Hepatocyte (in vitro differentiated cells): ENCODE measurements around the gene PLEKHA4. TPM values are rescaled to one million over a fixed set of nuclear protein-coding genes. Genes with fewer than 3 reads are reported as not detected.
"Not testable (repeated sequence)": the region's sequence is repeated elsewhere in the genome, so short reads cannot be mapped to it uniquely, and the experiment has no call there.

ENCODE experiments used
- DNase-seq: peaks from one replicate; pipeline ENCODE4 v3.0.0-alpha.2; 2016; ENCODE audit warnings: low spot score
- H2AFZ ChIP-seq: fragments of 200-600 bp; sonication (generic); 2 replicates; pipeline ENCODE4 v1.6.0; 2016; ENCODE audit warnings: antibody characterized with exemption, mild to moderate bottlenecking
- H3K27ac ChIP-seq: fragments of 200-600 bp; sonication (generic); 2 replicates; pipeline ENCODE4 v1.5.1; 2016; ENCODE audit warnings: mild to moderate bottlenecking
- H3K27me3 ChIP-seq: fragments of 200-600 bp; sonication (generic); 2 replicates; pipeline ENCODE4 v1.6.1; 2016
- H3K36me3 ChIP-seq: fragments of 200-600 bp; sonication (generic); replicated peaks from 2 replicates; pipeline ENCODE4 v1.5.1; 2016; ENCODE audit warnings: low read depth; ENCODE audit not compliant: insufficient read depth
- H3K4me1 ChIP-seq: fragments of 200-600 bp; sonication (generic); 2 replicates; pipeline ENCODE4 v1.5.1; 2016; ENCODE audit warnings: mild to moderate bottlenecking, moderate library complexity; ENCODE audit not compliant: insufficient read depth
- H3K4me2 ChIP-seq: fragments of 200-600 bp; sonication (generic); 2 replicates; pipeline ENCODE4 v1.6.0; 2016
- H3K4me3 ChIP-seq: fragments of 200-600 bp; sonication (generic); 2 replicates; pipeline ENCODE4 v1.5.1; 2016; ENCODE audit warnings: mild to moderate bottlenecking
- H3K79me2 ChIP-seq: fragments of 200-600 bp; sonication (generic); 2 replicates; pipeline ENCODE4 v1.6.0; 2017; ENCODE audit warnings: mild to moderate bottlenecking
- H3K9me2 ChIP-seq: fragments of 200-600 bp; sonication (generic); replicated peaks from 2 replicates; pipeline ENCODE4 v1.6.0; 2017; ENCODE audit warnings: mild to moderate bottlenecking; ENCODE audit not compliant: insufficient read depth
- H3K9me3 ChIP-seq: fragments of 200-600 bp; sonication (generic); 2 replicates; pipeline ENCODE4 v1.5.1; 2016; ENCODE audit warnings: low read depth, mild to moderate bottlenecking
- H4K20me1 ChIP-seq: fragments of 200-600 bp; sonication (generic); 2 replicates; pipeline ENCODE4 v1.6.0; 2016; ENCODE audit warnings: mild to moderate bottlenecking; ENCODE audit not compliant: insufficient read depth, poor library complexity, severe bottlenecking
- CTCF ChIP-seq: fragments of 200-600 bp; sonication (generic); IDR thresholded peaks from 2 replicates; pipeline ENCODE4 v1.5.1; 2016; ENCODE audit warnings: antibody characterized with exemption, mild to moderate bottlenecking; ENCODE audit not compliant: poor library complexity
- EZH2 ChIP-seq: fragments of 200-600 bp; sonication (generic); IDR thresholded peaks from 2 replicates; pipeline ENCODE4 v1.6.1; 2016; ENCODE audit warnings: antibody characterized with exemption, mild to moderate bottlenecking, borderline replicate concordance
- EZH2phosphoT487 ChIP-seq: fragments of 200-600 bp; sonication (generic); IDR thresholded peaks from one replicate; pipeline ENCODE4 v1.6.1; 2018; ENCODE audit warnings: antibody characterized with exemption, mild to moderate bottlenecking, low read depth, moderate library complexity; ENCODE audit not compliant: unreplicated experiment, severe bottlenecking
- WGBS: methylation state at CpG from one replicate; pipeline ENCODE4 v1.1.6; 2016; ENCODE audit warnings: low lambda C conversion rate; ENCODE audit errors: missing lambda C conversion rate; 5-methylcytosine and 5-hydroxymethylcytosine counted together
- polyA plus RNA-seq: library from polyadenylated mRNA; unstranded; fragments of >200 nt; fragmentation: Nextera tagmentation; extraction: Ambion mirVana; gene quantifications from 2 replicates; pipeline ENCODE4 v1.2.1, GENCODE V29; 2016
- total RNA-seq: library from RNA; depleted of rRNA; stranded (reverse); fragments of >200 nt; gene quantifications from 2 replicates; pipeline ENCODE4 v1.2.3, GENCODE V29; 2014

Gene PLEKHA4
- total and polyA plus RNA-seq, 2 experiments from 2014 or later, result 7.3 to 15.1 TPM

DNA sequence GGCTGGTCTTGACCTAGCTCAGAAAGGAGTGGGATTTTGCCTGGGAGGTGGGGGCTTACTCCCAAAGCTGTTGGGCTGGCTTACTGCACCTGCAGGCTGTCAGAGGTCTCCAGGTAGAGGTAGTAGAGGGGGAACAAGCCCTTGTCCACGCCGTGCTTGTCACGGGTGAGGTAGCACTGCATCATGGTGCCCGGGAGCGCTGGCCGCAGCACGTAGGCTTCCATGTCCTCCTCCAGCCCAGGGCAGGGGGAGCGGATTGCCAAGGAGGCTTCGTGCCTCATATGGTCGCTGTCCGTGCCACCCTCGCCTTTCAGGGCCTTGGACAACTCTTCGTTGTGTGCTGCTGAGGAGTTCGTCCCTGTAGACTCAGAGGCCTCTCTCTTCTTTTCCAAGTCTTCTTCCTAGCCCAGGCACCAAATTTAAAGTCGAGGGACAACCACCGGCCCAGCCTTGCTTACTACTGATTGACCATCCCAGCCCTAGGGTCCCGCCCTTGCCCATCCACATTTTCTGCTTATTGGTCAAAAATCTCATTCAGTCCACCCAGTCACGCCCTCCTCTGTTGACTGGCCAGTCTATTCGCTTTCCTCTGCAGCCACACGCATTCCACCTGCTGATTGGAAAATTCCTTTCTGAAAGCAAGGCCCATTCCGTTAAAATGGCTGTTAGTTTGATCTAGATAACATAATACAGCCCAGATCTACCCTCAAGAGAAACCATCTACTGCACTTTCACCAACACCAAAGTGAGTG is 19.6 kb upstream of the PLEKHA4 start:
- no peaks in the 10 kb centered on the region for H3K27me3 ChIP-seq
- no peaks in the 10 kb centered on the region for H3K9me2 ChIP-seq
- H3K4me1 ChIP-seq, result peaks cover 6% of the 10 kb centered on the region
- H3K36me3 ChIP-seq, result no peaks in the 10 kb centered on the region
- H3K9me3 ChIP-seq, result no peaks in the 10 kb centered on the region
- no peak overlapping the region for H3K4me3 ChIP-seq
- DNase-seq, result no peak
- no peak overlapping the region for H2AFZ ChIP-seq
- no peaks in the 10 kb centered on the region for H4K20me1 ChIP-seq
- H3K4me2 ChIP-seq, result no peak overlapping the region
- no peak for TF ChIP-seq EZH2phosphoT487
- no peak for TF ChIP-seq CTCF
- no peak for TF ChIP-seq EZH2
- 94% methylated on average over 21 of the region's 21 CpGs for WGBS
- no peaks in the 10 kb centered on the region for H3K79me2 ChIP-seq
- H3K27ac ChIP-seq, result no peak overlapping the region

DNA sequence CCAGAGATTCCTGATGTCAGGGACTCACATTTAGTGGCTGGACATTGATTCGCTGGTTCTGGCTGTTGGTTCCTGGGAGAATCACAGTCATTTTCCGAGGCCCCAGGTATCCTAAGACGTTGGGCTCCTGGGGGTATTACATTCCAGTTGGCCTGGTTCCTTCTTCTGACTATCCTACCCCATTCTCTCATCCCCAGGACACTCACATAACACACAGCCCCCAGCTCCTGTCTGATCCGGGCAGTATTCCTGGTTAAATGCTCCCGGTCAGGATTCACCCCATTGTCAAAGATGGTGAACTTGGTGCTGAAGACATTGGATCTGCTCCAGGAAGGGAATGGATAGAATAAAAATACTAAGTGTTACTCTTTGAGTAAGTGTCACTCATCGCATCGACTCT is 15.3 kb upstream of the PLEKHA4 start:
- WGBS, result 98% methylated on average over 7 of the region's 7 CpGs
- Histone ChIP-seq H3K27ac (no peak overlapping the region), H2AFZ (no peak overlapping the region), H3K4me1 (peaks cover 4% of the 10 kb centered on the region), H3K9me2 (no peaks in the 10 kb centered on the region), H3K27me3 (no peaks in the 10 kb centered on the region), H3K4me2 (no peak overlapping the region), H3K9me3 (no peaks in the 10 kb centered on the region), H3K79me2 (no peaks in the 10 kb centered on the region), H3K4me3 (no peak overlapping the region), H3K36me3 (no peaks in the 10 kb centered on the region), H4K20me1 (no peaks in the 10 kb centered on the region)
- no peak for DNase-seq
- TF ChIP-seq CTCF, result no peak

- no peaks in the 10 kb centered on the region for H3K36me3 ChIP-seq
- no peaks in the 10 kb centered on the region for H4K20me1 ChIP-seq
- TF ChIP-seq EZH2, result no peak
- no peak for TF ChIP-seq CTCF
- TF ChIP-seq EZH2phosphoT487, result no peak
- no peak overlapping the region for H3K4me2 ChIP-seq
- peaks cover 10% of the 10 kb centered on the region for H3K4me1 ChIP-seq
- H3K79me2 ChIP-seq, result peaks cover 8% of the 10 kb centered on the region
- no peaks in the 10 kb centered on the region for H3K27me3 ChIP-seq
- no peak overlapping the region for H3K4me3 ChIP-seq
- no peak overlapping the region for H2AFZ ChIP-seq
- DNase-seq, result peak; percentile 44
- 75% methylated on average over 30 of the region's 30 CpGs for WGBS
- H3K9me2 ChIP-seq, result no peaks in the 10 kb centered on the region
- H3K27ac ChIP-seq, result no peak overlapping the region
- H3K9me3 ChIP-seq, result no peaks in the 10 kb centered on the region
These were observed 13.6 kb upstream of the PLEKHA4 start for GRCh38 chr19:48881741-48882657.

DNA sequence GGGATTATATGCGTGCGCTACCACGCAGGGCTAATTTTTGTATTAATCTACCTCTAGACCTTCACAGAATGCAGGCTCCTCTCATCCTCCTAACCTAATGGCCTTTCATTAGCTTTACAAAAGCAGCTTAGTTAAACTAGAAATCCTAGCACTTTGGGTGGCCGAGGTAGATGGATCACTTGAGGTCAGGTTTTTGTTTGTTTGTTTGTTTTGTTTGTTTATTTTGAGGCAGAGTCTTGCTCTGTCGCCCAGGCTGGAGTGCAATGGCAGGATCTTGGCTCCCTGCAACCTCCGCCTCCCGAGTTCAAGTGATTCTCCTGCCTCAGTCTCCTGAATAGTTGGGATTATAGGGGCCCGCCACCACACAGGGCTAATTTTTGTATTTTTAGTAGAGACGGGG is 11.3 kb upstream of the PLEKHA4 start:
- Histone ChIP-seq H3K79me2 (peaks cover 29% of the 10 kb centered on the region), H4K20me1 (peaks cover 16% of the 10 kb centered on the region), H3K4me1 (peaks cover 17% of the 10 kb centered on the region), H3K27ac (peak overlapping the region; percentile 78)
- H3K27me3 ChIP-seq, H2AFZ ChIP-seq, H3K9me2 ChIP-seq, DNase-seq, H3K4me2 ChIP-seq, H3K4me3 ChIP-seq, H3K9me3 ChIP-seq, H3K36me3 ChIP-seq: not testable (repeated sequence)
- 80% methylated on average over 9 of the region's 9 CpGs for WGBS
